IMR-90 (cell line): ENCODE results near the gene SLFN12L. TPM values are rescaled to one million over a fixed set of nuclear protein-coding genes. Genes with fewer than 3 reads are reported as not detected.

Source experiments
- ATAC-seq: fragments of 200-7000 bp; cut with Tn5 transposase; 2 replicates; pipeline ENCODE4 v1.9.1; 2020; ENCODE audit warnings: low read depth, mild to moderate bottlenecking, moderate library complexity
- BruUV-seq: library from RNA; stranded (reverse); fragments of 400-500 nt; replicated peaks from 2 replicates; lab custom pipeline; 2021; lab: Mats Ljungman, UMichigan
- CTCF ChIA-PET: fragments of 300-600 bp; formaldehyde crosslinking; extraction: SDS; loops from one replicate; lab custom pipeline; 2021; ENCODE audit warnings: antibody characterized with exemption; lab: Yijun Ruan, JAX
- POLR2A ChIA-PET: fragments of 300-600 bp; sonication (Branson Sonifier 250); formaldehyde crosslinking; loops from one replicate; lab custom pipeline; 2022; ENCODE audit warnings: antibody characterized with exemption; ENCODE audit not compliant: unreplicated experiment; lab: Charles Lee
- DNase-seq: peaks from one replicate; pipeline ENCODE4 v3.0.0; 2013
- H2AFZ ChIP-seq: replicated peaks from 2 replicates; pipeline ENCODE3; 2013; ENCODE audit warnings: low read length, mild to moderate bottlenecking; ENCODE audit not compliant: poor library complexity
- H2AK5ac ChIP-seq: 2 replicates; pipeline ENCODE4 v1.6.1; 2013; ENCODE audit warnings: low read depth, low read length, inconsistent platforms
- H2AK9ac ChIP-seq: replicated peaks from 2 replicates; pipeline ENCODE3; 2013; ENCODE audit warnings: mild to moderate bottlenecking, low read depth, low read length, moderate library complexity; ENCODE audit not compliant: poor library complexity
- H2BK120ac ChIP-seq: 2 replicates; pipeline ENCODE4 v1.6.1; 2013; ENCODE audit warnings: low read depth, low read length, inconsistent platforms
- H2BK15ac ChIP-seq: 3 replicates; pipeline ENCODE4 v1.6.1; 2013; ENCODE audit warnings: low read depth, low read length, inconsistent platforms
- H2BK20ac ChIP-seq: 2 replicates; pipeline ENCODE4 v1.6.1; 2013; ENCODE audit warnings: low read depth, mild to moderate bottlenecking, inconsistent platforms, low read length, moderate library complexity
- H2BK5ac ChIP-seq: 2 replicates; pipeline ENCODE4 v1.6.1; 2013; ENCODE audit warnings: mild to moderate bottlenecking, low read depth, low read length, inconsistent platforms; ENCODE audit not compliant: poor library complexity, severe bottlenecking
- H3K14ac ChIP-seq: replicated peaks from 2 replicates; pipeline ENCODE4 v1.6.1; 2013; ENCODE audit warnings: low read depth, low read length, inconsistent platforms
- H3K18ac ChIP-seq: 2 replicates; pipeline ENCODE4 v1.6.1; 2013; ENCODE audit warnings: low read depth, low read length, control low read depth
- H3K23ac ChIP-seq: 2 replicates; pipeline ENCODE4 v1.6.1; 2013; ENCODE audit warnings: low read depth, low read length, inconsistent platforms
- H3K27ac ChIP-seq: 2 replicates; pipeline ENCODE4 v1.5.1; 2013; ENCODE audit warnings: mild to moderate bottlenecking, control low read depth, low read length; ENCODE audit not compliant: insufficient read depth
- H3K27me3 ChIP-seq: 2 replicates; pipeline ENCODE4 v1.6.1; 2013; ENCODE audit warnings: low read length; ENCODE audit not compliant: control insufficient read depth, insufficient read depth
- H3K36me3 ChIP-seq: 2 replicates; pipeline ENCODE4 v1.6.1; 2013; ENCODE audit warnings: low read length, mixed read lengths; ENCODE audit not compliant: control insufficient read depth, insufficient read depth
- H3K4ac ChIP-seq: 2 replicates; pipeline ENCODE4 v1.6.1; 2013; ENCODE audit warnings: low read depth, low read length, inconsistent platforms
- H3K4me1 ChIP-seq: 2 replicates; pipeline ENCODE4 v1.6.1; 2013; ENCODE audit warnings: low read length, mixed read lengths; ENCODE audit not compliant: control insufficient read depth, insufficient read depth
- H3K4me2 ChIP-seq: 2 replicates; pipeline ENCODE4 v1.6.1; 2013; ENCODE audit warnings: low read depth, mild to moderate bottlenecking, control low read depth, low read length, moderate library complexity
- H3K4me3 ChIP-seq: 2 replicates; pipeline ENCODE4 v1.5.1; 2013; ENCODE audit warnings: low read depth, mild to moderate bottlenecking, control low read depth, low read length, moderate library complexity; ENCODE audit not compliant: insufficient read depth
- H3K56ac ChIP-seq: 2 replicates; pipeline ENCODE4 v1.6.1; 2013; ENCODE audit warnings: low read length, inconsistent platforms; ENCODE audit not compliant: insufficient read depth; ENCODE audit errors: extremely low read depth
- H3K79me1 ChIP-seq, 2 experiments: 2 replicates each; pipeline ENCODE4 v1.6.1; 2013; ENCODE audit warnings: low read length in 2 of 2, inconsistent platforms in 1 of 2, low read depth in 1 of 2
- H3K9ac ChIP-seq: 2 replicates; pipeline ENCODE4 v1.6.1; 2013; ENCODE audit warnings: low read depth, low read length, control low read depth
- H3K9me1 ChIP-seq: 2 replicates; pipeline ENCODE4 v1.6.1; 2013; ENCODE audit warnings: low read length, inconsistent platforms; ENCODE audit not compliant: insufficient read depth
- H3K9me3 ChIP-seq: 2 replicates; pipeline ENCODE4 v1.6.1; 2013; ENCODE audit warnings: low read length; ENCODE audit not compliant: control insufficient read depth, insufficient read depth
- H4K20me1 ChIP-seq: 2 replicates; pipeline ENCODE4 v1.6.1; 2013; ENCODE audit warnings: low read length, inconsistent platforms; ENCODE audit not compliant: insufficient read depth
- H4K5ac ChIP-seq: 2 replicates; pipeline ENCODE4 v1.6.1; 2013; ENCODE audit warnings: mild to moderate bottlenecking, low read depth, low read length, control low read depth
- H4K8ac ChIP-seq, 2 experiments: 2 replicates each; pipeline ENCODE4 v1.6.1; 2013; ENCODE audit warnings: low read depth in 2 of 2, low read length in 2 of 2, control low read depth in 1 of 2, inconsistent platforms in 1 of 2
- H4K91ac ChIP-seq: 2 replicates; pipeline ENCODE4 v1.6.1; 2013; ENCODE audit warnings: low read depth, low read length, inconsistent platforms; ENCODE audit not compliant: insufficient read depth
- BHLHE40 ChIP-seq: fragments of 150-350 bp; IDR thresholded peaks from 2 replicates; pipeline ENCODE4 v1.6.1; 2016; ENCODE audit warnings: mild to moderate bottlenecking, low read depth, low read length
- CEBPB ChIP-seq: IDR thresholded peaks from 2 replicates; pipeline ENCODE4 v1.6.1; 2012; ENCODE audit warnings: low read depth, low read length, improper control_type of control experiment
- CHD1 ChIP-seq: IDR thresholded peaks from 2 replicates; pipeline ENCODE4 v1.6.1; 2012; ENCODE audit warnings: low read depth, low read length, improper control_type of control experiment
- FOS ChIP-seq: fragments of 150-350 bp; IDR thresholded peaks from 2 replicates; pipeline ENCODE4 v1.6.1; 2016; ENCODE audit warnings: low read depth, low read length
- MAFK ChIP-seq: IDR thresholded peaks from 2 replicates; pipeline ENCODE4 v1.6.1; 2012; ENCODE audit warnings: low read depth, low read length, improper control_type of control experiment
- MAZ ChIP-seq: IDR thresholded peaks from 2 replicates; pipeline ENCODE4 v1.6.1; 2012; ENCODE audit warnings: low read depth, mild to moderate bottlenecking, low read length, improper control_type of control experiment, moderate library complexity, borderline replicate concordance
- MXI1 ChIP-seq: IDR thresholded peaks from 2 replicates; pipeline ENCODE4 v1.6.1; 2012; ENCODE audit warnings: low read depth, mild to moderate bottlenecking, low read length, moderate library complexity, borderline replicate concordance
- NFE2L2 ChIP-seq: fragments of 150-350 bp; IDR thresholded peaks from 2 replicates; pipeline ENCODE4 v1.6.1; 2016; ENCODE audit warnings: low read depth, mild to moderate bottlenecking, low read length
- POLR2A ChIP-seq: IDR thresholded peaks from 2 replicates; pipeline ENCODE4 v1.6.1; 2012; ENCODE audit warnings: mild to moderate bottlenecking, low read depth, low read length
- RAD21 ChIP-seq: IDR thresholded peaks from 2 replicates; pipeline ENCODE4 v1.6.1; 2012; ENCODE audit warnings: low read length, improper control_type of control experiment
- RCOR1 ChIP-seq: IDR thresholded peaks from 2 replicates; pipeline ENCODE4 v1.6.1; 2012; ENCODE audit warnings: mild to moderate bottlenecking, low read length, improper control_type of control experiment; ENCODE audit not compliant: insufficient replicate concordance
- RFX5 ChIP-seq: IDR thresholded peaks from 2 replicates; pipeline ENCODE4 v1.8.0; 2012; ENCODE audit warnings: low read depth, mild to moderate bottlenecking, low read length, moderate library complexity
- SMC3 ChIP-seq: fragments of 150-350 bp; IDR thresholded peaks from 2 replicates; pipeline ENCODE4 v1.6.1; 2016; ENCODE audit warnings: low read depth, mild to moderate bottlenecking, antibody characterized with exemption, low read length, moderate library complexity
- WGBS, 2 experiments: methylation state at CpG; one replicate each; pipeline versions ENCODE4 v1.1.5 to v1.1.7; 2013; ENCODE audit warnings: missing lambda C conversion rate in 2 of 2; ENCODE audit not compliant: insufficient read length in 1 of 2; ENCODE audit errors: extremely low coverage in 2 of 2; 5-methylcytosine and 5-hydroxymethylcytosine counted together
- dilution Hi-C: fragments of 300-500 bp; cut with HindIII; formaldehyde crosslinking; loops from one replicate; pipeline ENCODE4 v1.14.3; 2018; ENCODE audit warnings: low sequenced_read_pairs; ENCODE audit not compliant: unreplicated experiment
- in situ Hi-C: fragments of 300-500 bp; cut with MboI; formaldehyde crosslinking; loops from 3 replicates; pipeline ENCODE4 v1.14.3; 2019; ENCODE audit warnings: low sequenced_read_pairs, inconsistent platforms, mixed read lengths
- intact Hi-C: fragments of 100-400 bp; cut with micrococcal nuclease; formaldehyde crosslinking; loops from 2 replicates; pipeline ENCODE4 v1.10.0; 2022
- polyA plus RNA-seq, 3 experiments: library from polyadenylated mRNA; depleted of rRNA; stranded (reverse); fragments of >200 nt; gene quantifications; 2 replicates each; pipeline ENCODE4 v1.2.3, GENCODE V29; 2012; ENCODE audit warnings: low replicate concordance in 1 of 3
- total RNA-seq: library from RNA; depleted of rRNA; stranded (reverse); fragments of >200 nt; gene quantifications from 2 replicates; pipeline ENCODE4 v1.2.3, GENCODE V29; 2012
- TF ChIP-seq, protein P1 (sequence below): conservative IDR thresholded peaks from 2 replicates; pipeline ENCODE4 v1.5.1; 2012; ENCODE audit warnings: mild to moderate bottlenecking, low read depth, low read length, improper control_type of control experiment
- TF ChIP-seq, protein P2 (sequence below): fragments of 150-350 bp; IDR thresholded peaks from 2 replicates; pipeline ENCODE4 v1.6.1; 2016; ENCODE audit warnings: low read depth, mild to moderate bottlenecking, low read length, moderate library complexity, borderline replicate concordance
- TF ChIP-seq, protein P3 (sequence below): fragments of 150-350 bp; IDR thresholded peaks from 2 replicates; pipeline ENCODE4 v1.6.1; 2017; ENCODE audit warnings: mild to moderate bottlenecking, antibody characterized with exemption, low read length, low read depth

Gene SLFN12L
- total and polyA plus RNA-seq, 2 of the 4 experiments (the other 2 are of a cell fraction) = 0.18 TPM; not detected in 1

DNA sequence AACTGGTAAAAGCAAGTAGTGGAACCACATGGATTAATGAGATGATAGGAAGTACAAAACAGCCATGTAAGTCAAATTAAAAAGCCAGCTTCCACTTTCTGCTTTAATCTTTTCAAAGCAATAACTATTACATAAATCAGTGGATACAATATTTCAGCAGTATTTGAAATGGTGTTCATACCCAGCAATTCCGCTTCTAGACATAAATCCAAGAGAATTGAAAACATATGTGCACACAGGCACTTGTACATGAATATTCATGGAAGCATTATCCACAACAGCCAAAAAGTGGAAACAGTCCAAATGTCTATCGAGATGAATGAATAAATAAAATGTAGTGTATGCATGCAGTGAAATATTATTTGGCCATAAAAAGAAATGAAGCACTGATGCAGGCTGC is 27.4 kb downstream of the SLFN12L start:
- no peak overlapping the region for H2AFZ ChIP-seq
- no peak overlapping the region for H2AK5ac ChIP-seq
- dilution Hi-C loops = no loop called here
- H2BK20ac ChIP-seq = no peak overlapping the region
- H4K5ac ChIP-seq = no peak overlapping the region
- no peak overlapping the region for H2BK15ac ChIP-seq
- no peak overlapping the region for H3K56ac ChIP-seq
- no peak overlapping the region for H2BK5ac ChIP-seq
- no peak overlapping the region for H3K18ac ChIP-seq
- BruUV-seq = no TSS peak
- no peak overlapping the region for H3K14ac ChIP-seq
- no CpG with 5 or more reads among the region's 2 CpGs for WGBS, 2 experiments
- H2BK120ac ChIP-seq = no peak overlapping the region
- intact Hi-C loops = no loop called here
- no peak overlapping the region for H2AK9ac ChIP-seq
- H3K9me3 ChIP-seq = no peaks in the 10 kb centered on the region
- H4K91ac ChIP-seq = no peak overlapping the region
- H4K20me1 ChIP-seq = no peaks in the 10 kb centered on the region
- no peaks in the 10 kb centered on the region for H3K4me1 ChIP-seq
- no peaks in the 10 kb centered on the region for H3K36me3 ChIP-seq
- in situ Hi-C loops = no loop called here
- H3K23ac ChIP-seq = no peak overlapping the region
- no peak for DNase-seq
- no peak overlapping the region for H3K9ac ChIP-seq
- CTCF ChIA-PET = no interaction called here
- no peak for ATAC-seq
- H3K9me1 ChIP-seq = no peaks in the 10 kb centered on the region
- no peak overlapping the region for H3K4me3 ChIP-seq
- POLR2A ChIA-PET = no interaction called here
- TF ChIP-seq MXI1 (no peak), MAZ (no peak), CHD1 (no peak), POLR2A (no peak), MAFK (no peak), BHLHE40 (no peak), FOS (no peak), RFX5 (no peak), SMC3 (no peak), NFE2L2 (no peak), CEBPB (no peak), RCOR1 (no peak), RAD21 (no peak)
- TF ChIP-seq, protein P1, sequence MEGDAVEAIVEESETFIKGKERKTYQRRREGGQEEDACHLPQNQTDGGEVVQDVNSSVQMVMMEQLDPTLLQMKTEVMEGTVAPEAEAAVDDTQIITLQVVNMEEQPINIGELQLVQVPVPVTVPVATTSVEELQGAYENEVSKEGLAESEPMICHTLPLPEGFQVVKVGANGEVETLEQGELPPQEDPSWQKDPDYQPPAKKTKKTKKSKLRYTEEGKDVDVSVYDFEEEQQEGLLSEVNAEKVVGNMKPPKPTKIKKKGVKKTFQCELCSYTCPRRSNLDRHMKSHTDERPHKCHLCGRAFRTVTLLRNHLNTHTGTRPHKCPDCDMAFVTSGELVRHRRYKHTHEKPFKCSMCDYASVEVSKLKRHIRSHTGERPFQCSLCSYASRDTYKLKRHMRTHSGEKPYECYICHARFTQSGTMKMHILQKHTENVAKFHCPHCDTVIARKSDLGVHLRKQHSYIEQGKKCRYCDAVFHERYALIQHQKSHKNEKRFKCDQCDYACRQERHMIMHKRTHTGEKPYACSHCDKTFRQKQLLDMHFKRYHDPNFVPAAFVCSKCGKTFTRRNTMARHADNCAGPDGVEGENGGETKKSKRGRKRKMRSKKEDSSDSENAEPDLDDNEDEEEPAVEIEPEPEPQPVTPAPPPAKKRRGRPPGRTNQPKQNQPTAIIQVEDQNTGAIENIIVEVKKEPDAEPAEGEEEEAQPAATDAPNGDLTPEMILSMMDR = no peak
- TF ChIP-seq, protein P2, sequence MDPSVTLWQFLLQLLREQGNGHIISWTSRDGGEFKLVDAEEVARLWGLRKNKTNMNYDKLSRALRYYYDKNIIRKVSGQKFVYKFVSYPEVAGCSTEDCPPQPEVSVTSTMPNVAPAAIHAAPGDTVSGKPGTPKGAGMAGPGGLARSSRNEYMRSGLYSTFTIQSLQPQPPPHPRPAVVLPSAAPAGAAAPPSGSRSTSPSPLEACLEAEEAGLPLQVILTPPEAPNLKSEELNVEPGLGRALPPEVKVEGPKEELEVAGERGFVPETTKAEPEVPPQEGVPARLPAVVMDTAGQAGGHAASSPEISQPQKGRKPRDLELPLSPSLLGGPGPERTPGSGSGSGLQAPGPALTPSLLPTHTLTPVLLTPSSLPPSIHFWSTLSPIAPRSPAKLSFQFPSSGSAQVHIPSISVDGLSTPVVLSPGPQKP = no peak
- TF ChIP-seq, protein P3, sequence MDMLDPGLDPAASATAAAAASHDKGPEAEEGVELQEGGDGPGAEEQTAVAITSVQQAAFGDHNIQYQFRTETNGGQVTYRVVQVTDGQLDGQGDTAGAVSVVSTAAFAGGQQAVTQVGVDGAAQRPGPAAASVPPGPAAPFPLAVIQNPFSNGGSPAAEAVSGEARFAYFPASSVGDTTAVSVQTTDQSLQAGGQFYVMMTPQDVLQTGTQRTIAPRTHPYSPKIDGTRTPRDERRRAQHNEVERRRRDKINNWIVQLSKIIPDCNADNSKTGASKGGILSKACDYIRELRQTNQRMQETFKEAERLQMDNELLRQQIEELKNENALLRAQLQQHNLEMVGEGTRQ = no peak
- no peak overlapping the region for H3K27ac ChIP-seq
- H3K27me3 ChIP-seq = peaks cover 10% of the 10 kb centered on the region
- no peak overlapping the region for H3K4me2 ChIP-seq
- no peaks in the 10 kb centered on the region for H3K79me1 ChIP-seq
- H3K4ac ChIP-seq = no peak overlapping the region
- H4K8ac ChIP-seq = no peak overlapping the region
